GM12865 (cell line): ENCODE results near the gene SCAF8.

ENCODE experiments used
- DNase-seq: peaks from one replicate; pipeline ENCODE4 v3.0.0; 2010; ENCODE audit warnings: low read depth
- H3K4me3 ChIP-seq: 2 replicates; pipeline ENCODE4 v1.5.1; 2011; ENCODE audit warnings: mild to moderate bottlenecking, low read depth, low read length, control low read depth
- CTCF ChIP-seq: IDR thresholded peaks from 2 replicates; pipeline ENCODE4 v1.5.1; 2011; ENCODE audit warnings: low read length, control low read depth, low read depth, inconsistent platforms; ENCODE audit not compliant: insufficient read depth; ENCODE audit errors: missing control alignments

The SCAF8 gene

GRCh38 chr6:154733183-154733625 lies at the start of gene SCAF8:
TSS of gene SCAF8 (plus strand) at chr6:154733416. CDS start at chr6:154733901, 485 bp downstream.
- TF ChIP-seq CTCF: peak; percentile 82
- peak; percentile 90 for DNase-seq
- H3K4me3 ChIP-seq: peak within 1 kb of the TSS; percentile 90

GRCh38 chr6:154683756-154684523 lies 49.3 kb upstream of the SCAF8 start:
- no peak overlapping the region for H3K4me3 ChIP-seq
- TF ChIP-seq CTCF: no peak
- peak; percentile 56 for DNase-seq

GRCh38 chr6:154686162-154686561 lies 47.1 kb upstream of the SCAF8 start:
- no peak overlapping the region for H3K4me3 ChIP-seq
- no peak for TF ChIP-seq CTCF
- no peak for DNase-seq

GRCh38 chr6:154689493-154690255 lies 43.5 kb upstream of the SCAF8 start:
- TF ChIP-seq CTCF: no peak
- no peak overlapping the region for H3K4me3 ChIP-seq
- no peak for DNase-seq

- no peak for TF ChIP-seq CTCF
- no peak overlapping the region for H3K4me3 ChIP-seq
- no peak for DNase-seq
These were observed 42.4 kb upstream of the SCAF8 start for GRCh38 chr6:154690857-154691256.

- no peak for TF ChIP-seq CTCF
- H3K4me3 ChIP-seq: no peak overlapping the region
- DNase-seq: no peak
These were observed 36.6 kb upstream of the SCAF8 start for GRCh38 chr6:154696661-154697060.
